Measurements from ENCODE around the gene UNC93A.

DNA sequence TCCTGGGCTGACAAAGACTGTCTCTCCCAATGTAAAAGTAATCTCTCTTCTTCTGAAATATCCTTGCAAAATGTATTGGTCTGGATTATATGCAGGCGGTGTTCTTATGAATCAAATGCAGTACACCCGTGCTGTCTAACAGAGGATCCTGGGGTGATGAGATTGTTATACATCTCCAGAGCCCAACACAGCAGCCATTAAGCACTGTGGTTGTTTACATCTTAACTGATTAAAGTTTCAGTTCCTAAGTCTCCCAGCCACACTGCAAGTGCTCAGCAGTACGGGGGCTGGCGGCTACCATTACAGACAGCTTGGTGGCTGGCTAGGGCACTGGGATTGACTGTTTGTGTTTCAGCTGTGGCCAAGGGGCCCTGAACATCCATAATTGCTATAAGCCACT, 7.0 kb downstream of the UNC93A start:
- TF ChIP-seq, protein P1, sequence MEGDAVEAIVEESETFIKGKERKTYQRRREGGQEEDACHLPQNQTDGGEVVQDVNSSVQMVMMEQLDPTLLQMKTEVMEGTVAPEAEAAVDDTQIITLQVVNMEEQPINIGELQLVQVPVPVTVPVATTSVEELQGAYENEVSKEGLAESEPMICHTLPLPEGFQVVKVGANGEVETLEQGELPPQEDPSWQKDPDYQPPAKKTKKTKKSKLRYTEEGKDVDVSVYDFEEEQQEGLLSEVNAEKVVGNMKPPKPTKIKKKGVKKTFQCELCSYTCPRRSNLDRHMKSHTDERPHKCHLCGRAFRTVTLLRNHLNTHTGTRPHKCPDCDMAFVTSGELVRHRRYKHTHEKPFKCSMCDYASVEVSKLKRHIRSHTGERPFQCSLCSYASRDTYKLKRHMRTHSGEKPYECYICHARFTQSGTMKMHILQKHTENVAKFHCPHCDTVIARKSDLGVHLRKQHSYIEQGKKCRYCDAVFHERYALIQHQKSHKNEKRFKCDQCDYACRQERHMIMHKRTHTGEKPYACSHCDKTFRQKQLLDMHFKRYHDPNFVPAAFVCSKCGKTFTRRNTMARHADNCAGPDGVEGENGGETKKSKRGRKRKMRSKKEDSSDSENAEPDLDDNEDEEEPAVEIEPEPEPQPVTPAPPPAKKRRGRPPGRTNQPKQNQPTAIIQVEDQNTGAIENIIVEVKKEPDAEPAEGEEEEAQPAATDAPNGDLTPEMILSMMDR (IDR thresholded peaks at IDR 0.05): no peak
- no peak for TF ChIP-seq POLR2AphosphoS5 (IDR thresholded peaks at IDR 0.05)
- no peak for TF ChIP-seq POLR2A (IDR thresholded peaks at IDR 0.05)

Measured in breast epithelium (tissue), 3 donors.